Measurements from ENCODE around the gene ZFHX2.

DNA sequence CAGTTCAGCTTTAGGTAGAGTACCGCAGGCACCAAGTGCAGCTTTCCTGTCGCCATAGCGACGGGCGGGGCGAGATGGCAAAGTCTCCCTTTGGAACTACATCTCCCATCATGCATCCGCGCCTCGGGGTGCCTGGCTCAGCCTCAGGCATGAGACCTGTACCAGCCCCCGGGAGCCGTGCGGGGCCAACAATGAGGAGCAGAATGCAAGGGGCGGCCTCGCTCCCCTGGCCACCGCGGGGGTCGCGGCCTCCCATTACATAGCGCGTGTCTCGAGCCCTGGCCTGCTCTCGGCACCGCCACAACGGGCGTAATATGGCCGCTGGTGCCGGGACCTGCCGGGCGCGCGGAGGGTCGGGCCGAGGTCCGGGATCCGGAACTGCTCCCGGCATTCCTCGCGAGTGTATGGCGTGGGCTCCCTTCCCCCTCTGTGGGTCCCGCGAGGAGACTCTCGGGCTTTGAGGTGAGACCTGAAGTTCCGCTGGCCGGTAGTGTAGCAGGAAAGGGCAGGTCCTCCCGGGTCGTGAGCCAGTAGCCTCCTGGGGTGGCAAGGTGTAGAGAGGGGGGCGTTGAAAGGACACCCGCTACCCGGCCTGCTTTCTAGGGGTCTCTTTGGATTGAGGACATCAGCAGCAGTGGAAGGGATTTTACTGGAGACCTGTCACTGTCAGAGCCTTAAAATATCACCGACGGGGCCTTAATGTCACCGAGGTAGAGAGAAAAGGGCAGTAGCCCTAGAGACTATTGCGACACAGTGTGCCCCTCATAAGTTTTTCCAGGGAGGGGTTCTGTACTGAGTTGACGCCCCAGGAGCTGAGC, 4.5 kb upstream of the ZFHX2 start, which contains the start of gene THTPA:
- TF ChIP-seq, protein P1, sequence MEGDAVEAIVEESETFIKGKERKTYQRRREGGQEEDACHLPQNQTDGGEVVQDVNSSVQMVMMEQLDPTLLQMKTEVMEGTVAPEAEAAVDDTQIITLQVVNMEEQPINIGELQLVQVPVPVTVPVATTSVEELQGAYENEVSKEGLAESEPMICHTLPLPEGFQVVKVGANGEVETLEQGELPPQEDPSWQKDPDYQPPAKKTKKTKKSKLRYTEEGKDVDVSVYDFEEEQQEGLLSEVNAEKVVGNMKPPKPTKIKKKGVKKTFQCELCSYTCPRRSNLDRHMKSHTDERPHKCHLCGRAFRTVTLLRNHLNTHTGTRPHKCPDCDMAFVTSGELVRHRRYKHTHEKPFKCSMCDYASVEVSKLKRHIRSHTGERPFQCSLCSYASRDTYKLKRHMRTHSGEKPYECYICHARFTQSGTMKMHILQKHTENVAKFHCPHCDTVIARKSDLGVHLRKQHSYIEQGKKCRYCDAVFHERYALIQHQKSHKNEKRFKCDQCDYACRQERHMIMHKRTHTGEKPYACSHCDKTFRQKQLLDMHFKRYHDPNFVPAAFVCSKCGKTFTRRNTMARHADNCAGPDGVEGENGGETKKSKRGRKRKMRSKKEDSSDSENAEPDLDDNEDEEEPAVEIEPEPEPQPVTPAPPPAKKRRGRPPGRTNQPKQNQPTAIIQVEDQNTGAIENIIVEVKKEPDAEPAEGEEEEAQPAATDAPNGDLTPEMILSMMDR (IDR thresholded peaks at IDR 0.05) = no peak
- TF ChIP-seq ZFX (IDR thresholded peaks at IDR 0.05; ENCODE audit: borderline replicate concordance) = no peak
